B cell (primary cell): ENCODE results near the gene PRKN. TPM values are rescaled to one million over a fixed set of nuclear protein-coding genes. Genes with fewer than 3 reads are reported as not detected.

Experiments used
- ATAC-seq: fragments of 200-7000 bp; cut with Tn5 transposase; one replicate; pipeline ENCODE4 v1.10.0; 2021; ENCODE audit warnings: low read depth, mild to moderate bottlenecking, moderate number of reproducible peaks, moderate library complexity
- CTCF ChIA-PET: fragments of 350-600 bp; sonication (Branson Sonifier 250); formaldehyde crosslinking; loops from one replicate; lab custom pipeline; 2021; ENCODE audit warnings: antibody characterized with exemption, inconsistent platforms; lab: Charles Lee
- POLR2A ChIA-PET: fragments of 350-600 bp; sonication (Branson Sonifier 250); formaldehyde crosslinking; loops from one replicate; lab custom pipeline; 2021; ENCODE audit warnings: antibody characterized with exemption; lab: Charles Lee
- DNase-seq: peaks from one replicate; pipeline ENCODE4 v3.0.0; 2013
- H2AFZ ChIP-seq: 2 replicates; pipeline ENCODE4 v1.6.1; 2012; ENCODE audit warnings: mild to moderate bottlenecking, low read depth, low read length; ENCODE audit not compliant: insufficient read depth, poor library complexity, severe bottlenecking
- H3K27ac ChIP-seq, 2 donors: 1 replicate in 1 of 2; 2 replicates in 1 of 2; pipeline ENCODE4 v1.5.1; 2012 to 2013; ENCODE audit warnings: low read length in 2 of 2, mild to moderate bottlenecking in 2 of 2, moderate library complexity in 1 of 2
- H3K27me3 ChIP-seq, 4 experiments: fragments of 200-600 bp in 1 of 4; sonication (generic) in 1 of 4; replicated peaks in 1 of 4; 1 replicate in 2 of 4; 2 replicates in 2 of 4; pipeline versions ENCODE4 v1.6.1 to v1.7.0; 2013 to 2016; ENCODE audit warnings: low read length in 3 of 4, mild to moderate bottlenecking in 2 of 4, mixed read lengths in 1 of 4, moderate library complexity in 1 of 4; ENCODE audit not compliant: insufficient read depth in 4 of 4, control insufficient read depth in 3 of 4; ENCODE audit errors: control extremely low read depth in 1 of 4
- H3K36me3 ChIP-seq, 2 experiments: replicated peaks in 1 of 2; 1 replicate in 1 of 2; 2 replicates in 1 of 2; pipeline versions ENCODE4 v1.6.1 to v1.7.1; 2013; ENCODE audit warnings: low read length in 1 of 2; ENCODE audit not compliant: insufficient read depth in 2 of 2, control insufficient read depth in 1 of 2; ENCODE audit errors: control extremely low read depth in 1 of 2, extremely low read depth in 1 of 2
- H3K4me1 ChIP-seq, 2 donors: fragments of 200-600 bp in 1 of 2; sonication (generic) in 1 of 2; 1 replicate in 1 of 2; 2 replicates in 1 of 2; pipeline versions ENCODE4 v1.5.1 to v1.6.1; 2013 to 2017; ENCODE audit warnings: low read length in 2 of 2; ENCODE audit not compliant: control insufficient read depth in 2 of 2, insufficient read depth in 2 of 2
- H3K4me2 ChIP-seq: replicated peaks from 2 replicates; pipeline ENCODE3; 2012; ENCODE audit warnings: mild to moderate bottlenecking, low read depth, low read length; ENCODE audit not compliant: poor library complexity, severe bottlenecking
- H3K4me3 ChIP-seq, 5 experiments: fragments of 200-600 bp in 1 of 5; sonication (generic) in 1 of 5; 1 replicate in 3 of 5; 2 replicates in 2 of 5; pipeline versions ENCODE4 v1.5.1 to v1.7.0; 2011 to 2016; ENCODE audit warnings: low read length in 4 of 5, mild to moderate bottlenecking in 4 of 5, low read depth in 2 of 5, control low read depth in 1 of 5, moderate library complexity in 1 of 5; ENCODE audit not compliant: insufficient read depth in 1 of 5; ENCODE audit errors: control extremely low read depth in 1 of 5, extremely low read depth in 1 of 5
- H3K79me2 ChIP-seq: fragments of 200-600 bp; sonication (generic); one replicate; pipeline ENCODE4 v1.6.0; 2016; ENCODE audit warnings: low read length; ENCODE audit not compliant: control insufficient read depth, insufficient read depth
- H3K9ac ChIP-seq: fragments of 200-600 bp; sonication (generic); 2 replicates; pipeline ENCODE4 v1.6.1; 2017; ENCODE audit warnings: mild to moderate bottlenecking, low read length, moderate library complexity
- H3K9me3 ChIP-seq, 3 donors: one replicate each; pipeline versions ENCODE4 v1.6.1 to v1.7.1; 2013; ENCODE audit warnings: low read length in 2 of 3; ENCODE audit not compliant: control insufficient read depth in 2 of 3, insufficient read depth in 1 of 3; ENCODE audit errors: control extremely low read depth in 1 of 3
- H4K20me1 ChIP-seq: 2 replicates; pipeline ENCODE4 v1.6.0; 2012; ENCODE audit warnings: mild to moderate bottlenecking, low read length; ENCODE audit not compliant: insufficient read depth, control insufficient read depth, poor library complexity, severe bottlenecking
- H3K27ac Mint-ChIP-seq: one replicate; pipeline ENCODE4 v1.8.0; 2021; ENCODE audit warnings: mixed read lengths
- H3K27me3 Mint-ChIP-seq: one replicate; pipeline ENCODE4 v1.8.0; 2021; ENCODE audit warnings: mixed read lengths
- H3K4me1 Mint-ChIP-seq: one replicate; pipeline ENCODE4 v1.8.0; 2021; ENCODE audit warnings: mixed read lengths
- H3K4me3 Mint-ChIP-seq: one replicate; pipeline ENCODE4 v1.8.0; 2021; ENCODE audit warnings: mixed read lengths
- H3K9me3 Mint-ChIP-seq: one replicate; pipeline ENCODE4 v1.8.0; 2022; ENCODE audit warnings: mixed read lengths; ENCODE audit not compliant: insufficient read depth
- CTCF ChIP-seq: fragments of 200-600 bp; IDR thresholded peaks from one replicate; pipeline ENCODE4 v1.8.0; 2022; ENCODE audit warnings: antibody characterized with exemption, mild to moderate bottlenecking
- EZH2 ChIP-seq: IDR thresholded peaks from 2 replicates; pipeline ENCODE4 v1.6.1; 2012; ENCODE audit warnings: borderline replicate concordance, low read depth, mild to moderate bottlenecking, moderate library complexity, low read length; ENCODE audit not compliant: insufficient read depth, poor library complexity, severe bottlenecking
- WGBS: methylation state at CpG from one replicate; pipeline ENCODE4 v1.1.5; 2013; ENCODE audit warnings: missing lambda C conversion rate; ENCODE audit not compliant: insufficient coverage; 5-methylcytosine and 5-hydroxymethylcytosine counted together
- intact Hi-C: fragments of 100-400 bp; cut with micrococcal nuclease; formaldehyde crosslinking; loops from one replicate; pipeline ENCODE4 v1.10.0; 2022
- polyA plus RNA-seq: library from polyadenylated mRNA; depleted of rRNA; stranded (reverse); fragments of >200 nt; gene quantifications from 2 replicates; pipeline ENCODE4 v1.2.3, GENCODE V29; 2012
- total RNA-seq, 2 donors: library from RNA; stranded (reverse); fragments of 120-200 nt in 1 of 2; gene quantifications; 1 replicate in 1 of 2; 2 replicates in 1 of 2; pipeline versions ENCODE4 v1.2.3 to v1.2.4, GENCODE V29; 2013 to 2022

Gene PRKN
- total and polyA plus RNA-seq, 2 donors (not counting 1 experiment from before 2014, with no cell fraction given) = 1.6 to 6.2 TPM

- 93% methylated on average over 9 of the region's 10 CpGs for WGBS
- no peak overlapping the region for H3K4me3 ChIP-seq
- no peak overlapping the region for H3K4me2 ChIP-seq
- peaks cover 0 to 7% (median 0%) of the 10 kb centered on the region in 3 donors for H3K9me3 ChIP-seq
- H4K20me1 ChIP-seq = no peaks in the 10 kb centered on the region
- no peaks in the 10 kb centered on the region for H3K27me3 Mint-ChIP-seq
- no peak overlapping the region for H3K27ac ChIP-seq
- DNase-seq (no peak), ATAC-seq (no peak)
- no peaks in the 10 kb centered on the region for H3K36me3 ChIP-seq
- H3K27ac Mint-ChIP-seq = no peak overlapping the region
- H3K4me3 Mint-ChIP-seq = no peak overlapping the region
- no peaks in the 10 kb centered on the region for H3K4me1 ChIP-seq
- intact Hi-C loops = no loop called here
- H3K9ac ChIP-seq = no peak overlapping the region
- no peak overlapping the region for H2AFZ ChIP-seq
- H3K4me1 Mint-ChIP-seq = no peaks in the 10 kb centered on the region
- H3K9me3 Mint-ChIP-seq = no peaks in the 10 kb centered on the region
- POLR2A ChIA-PET = no interaction called here
- no peak for TF ChIP-seq EZH2
- no peak for TF ChIP-seq CTCF
- H3K79me2 ChIP-seq = no peaks in the 10 kb centered on the region
- H3K27me3 ChIP-seq = no peaks in the 10 kb centered on the region
- CTCF ChIA-PET = no interaction called here
Observed at GRCh38 chr6:161954077-161954476, 773.5 kb downstream of the PRKN start.

GRCh38 chr6:161951126-161951525 lies 776.4 kb downstream of the PRKN start:
- ATAC-seq (no peak), DNase-seq (no peak)
- ChIA-PET POLR2A (no interaction called here), CTCF (no interaction called here)
- Histone ChIP-seq H3K4me3 (no peak overlapping the region), H4K20me1 (no peaks in the 10 kb centered on the region), H3K79me2 (no peaks in the 10 kb centered on the region), H3K36me3 (no peaks in the 10 kb centered on the region), H3K4me1 (no peaks in the 10 kb centered on the region), H3K27me3 (no peaks in the 10 kb centered on the region), H3K27ac (no peak overlapping the region), H3K9me3 (peaks cover 0 to 7% (median 0%) of the 10 kb centered on the region in 3 donors), H3K4me2 (no peak overlapping the region), H2AFZ (no peak overlapping the region), H3K9ac (no peak overlapping the region)
- Mint-ChIP-seq H3K4me1 (no peaks in the 10 kb centered on the region), H3K27ac (no peak overlapping the region), H3K4me3 (no peak overlapping the region), H3K9me3 (no peaks in the 10 kb centered on the region), H3K27me3 (no peaks in the 10 kb centered on the region)
- no CpG with 5 or more reads among the region's 2 CpGs for WGBS
- intact Hi-C loops = no loop called here
- TF ChIP-seq EZH2 (no peak), CTCF (no peak)
